ENCODE results near the gene PTPN21. TPM values are rescaled to one million over a fixed set of nuclear protein-coding genes. Genes with fewer than 3 reads are reported as not detected.

PTPN21 gene
- total RNA-seq, 4 donors from 2014 or later: 27.8 to 38.5 (median 28.9) TPM

GRCh38 chr14:88420187-88420586 lies 134.6 kb downstream of the PTPN21 start:
- DNase-seq: no peak
- TF ChIP-seq EP300 (IDR thresholded peaks at IDR 0.05; ENCODE audit: low read depth): no peak
- no peak for TF ChIP-seq POLR2AphosphoS5 (IDR thresholded peaks at IDR 0.05)
- TF ChIP-seq POLR2A (IDR thresholded peaks at IDR 0.05): no peak
- TF ChIP-seq CTCF (IDR thresholded peaks at IDR 0.05): no peak
- no peaks in the 10 kb centered on the region for H3K27me3 ChIP-seq
- in situ Hi-C loops (cut with MboI; ENCODE audit: low pct_ligation_motif_present in 1 of 4, low pct_unique_long_range_greater_than_20kb in 1 of 4, low sequenced_read_pairs in 3 of 4) (no loop called here), intact Hi-C loops (cut with DNase I; ENCODE audit: low total_unique reads) (no loop called here)
- H3K27ac ChIP-seq: no peak overlapping the region
- WGBS, 2 donors (ENCODE audit: low coverage in 1 of 2): 92 to 100% methylated on average over 2 to 3 of the region's 3 CpGs
- H3K9me3 ChIP-seq: peaks cover 13 to 15% of the 10 kb centered on the region in 2 donors
- no peaks in the 10 kb centered on the region for H3K4me1 ChIP-seq
- H3K36me3 ChIP-seq: peaks cover 0 to 30% (median 4%) of the 10 kb centered on the region in 4 donors
- no peak overlapping the region for H3K4me3 ChIP-seq

- TF ChIP-seq EP300 (IDR thresholded peaks at IDR 0.05; ENCODE audit: low read depth) (no peak), POLR2A (IDR thresholded peaks at IDR 0.05) (no peak), CTCF (IDR thresholded peaks at IDR 0.05) (no peak), POLR2AphosphoS5 (IDR thresholded peaks at IDR 0.05) (no peak)
- Histone ChIP-seq H3K36me3 (peaks cover 0 to 30% (median 4%) of the 10 kb centered on the region in 4 donors), H3K27me3 (no peaks in the 10 kb centered on the region), H3K9me3 (peaks cover 13 to 18% of the 10 kb centered on the region in 2 donors), H3K4me1 (no peaks in the 10 kb centered on the region), H3K27ac (no peak overlapping the region), H3K4me3 (no peak overlapping the region)
- intact Hi-C loops (cut with DNase I; ENCODE audit: low total_unique reads): no loop called here
- in situ Hi-C loops (cut with MboI; ENCODE audit: low pct_ligation_motif_present in 1 of 4, low pct_unique_long_range_greater_than_20kb in 1 of 4, low sequenced_read_pairs in 3 of 4): no loop called here
- no peak for DNase-seq
Measured at GRCh38 chr14:88417594-88417993, 137.2 kb downstream of the PTPN21 start.

Small RNAs within 50 kb of the gene (small RNA-seq; reads per million reads assigned to genes)
- 0 reads per million in 4 donors for gene RNU4-22P

Other genes with a start within 250 kb of the PTPN21 start
- gene KCNK10, start 231.7 kb downstream of the PTPN21 start, total RNA-seq: 1 to 10 TPM; 2.2 to 7.4 (median 3.2) TPM
- gene SPATA7, start 169.3 kb downstream of the PTPN21 start, total RNA-seq: 10 to 100 TPM in 2 of 4 donors, 1 to 10 TPM in 2; 2.8 to 15.7 (median 10.8) TPM
- 100 to 1,000 TPM in 1 of 4 donors, 10 to 100 TPM in 3; 29.9 to 103 (median 81.0) TPM for gene ZC3H14, start 8.0 kb upstream of the PTPN21 start, total RNA-seq
- gene EML5, start 237.9 kb upstream of the PTPN21 start, total RNA-seq: 1 to 10 TPM in 3 of 4 donors, under 1 TPM in 1; 0.20 to 4.9 (median 1.7) TPM